Measurements from ENCODE around the gene ROBO3.
A peak's percentile ranks its signal among the peaks of the same experiment; 100 is the strongest.

ROBO3 gene

GRCh38 chr11:124865181-124865901 is at the start of gene ROBO3:
Gene ROBO3, plus strand, starts transcription at chr11:124865432. Its CDS starts 146 bp downstream, at chr11:124865578.
- DNase-seq, result no peak

- no peak for DNase-seq
These were observed 48.2 kb upstream of the ROBO3 start for GRCh38 chr11:124817036-124817435.

GRCh38 chr11:124821995-124822730 is 43.1 kb upstream of the ROBO3 start:
- DNase-seq, result no peak

- DNase-seq, result no peak
These were observed 41.5 kb upstream of the ROBO3 start for GRCh38 chr11:124823512-124824376.

GRCh38 chr11:124825876-124826275 is 39.4 kb upstream of the ROBO3 start:
- DNase-seq, result no peak

- DNase-seq, result no peak
These were observed 35.2 kb upstream of the ROBO3 start for GRCh38 chr11:124829986-124830385.

GRCh38 chr11:124830749-124831148 is 34.5 kb upstream of the ROBO3 start:
- no peak for DNase-seq

- no peak for DNase-seq
These were observed 33.3 kb upstream of the ROBO3 start for GRCh38 chr11:124831897-124832296.

- no peak for DNase-seq
These were observed 32.7 kb upstream of the ROBO3 start for GRCh38 chr11:124832571-124832970.

GRCh38 chr11:124834526-124835180 is 30.6 kb upstream of the ROBO3 start:
- DNase-seq, result no peak

GRCh38 chr11:124835918-124836317 is 29.3 kb upstream of the ROBO3 start:
- DNase-seq, result no peak

- no peak for DNase-seq
These were observed 27.8 kb upstream of the ROBO3 start for GRCh38 chr11:124837491-124837856.

GRCh38 chr11:124838805-124839127 is 26.5 kb upstream of the ROBO3 start:
- DNase-seq, result no peak

- DNase-seq, result peak in 1 of 2 donors; percentile 26
These were observed 25.9 kb upstream of the ROBO3 start for GRCh38 chr11:124839128-124839971.

- no peak for DNase-seq
These were observed 25.1 kb upstream of the ROBO3 start for GRCh38 chr11:124839972-124840621.

- no peak for DNase-seq
These were observed 24.6 kb upstream of the ROBO3 start for GRCh38 chr11:124840666-124841065.

- DNase-seq, result no peak
These were observed 24.0 kb upstream of the ROBO3 start for GRCh38 chr11:124841201-124841600.

GRCh38 chr11:124841840-124842239 is 23.4 kb upstream of the ROBO3 start:
- no peak for DNase-seq

GRCh38 chr11:124842305-124842704 is 22.9 kb upstream of the ROBO3 start:
- DNase-seq, result no peak

GRCh38 chr11:124843616-124843910 is 21.7 kb upstream of the ROBO3 start:
- DNase-seq, result no peak

GRCh38 chr11:124844664-124845079 is 20.6 kb upstream of the ROBO3 start:
- DNase-seq, result no peak
